NOMO-1 treated with dmso at 0.1 percent for 144 hours (cell line): ENCODE results near the gene LAG3.

Experiments
- DNase-seq: peaks from one replicate; lab custom pipeline; 2025; ENCODE audit not compliant: unreplicated experiment; lab: John Stamatoyannopoulos, UW

Gene LAG3

DNA sequence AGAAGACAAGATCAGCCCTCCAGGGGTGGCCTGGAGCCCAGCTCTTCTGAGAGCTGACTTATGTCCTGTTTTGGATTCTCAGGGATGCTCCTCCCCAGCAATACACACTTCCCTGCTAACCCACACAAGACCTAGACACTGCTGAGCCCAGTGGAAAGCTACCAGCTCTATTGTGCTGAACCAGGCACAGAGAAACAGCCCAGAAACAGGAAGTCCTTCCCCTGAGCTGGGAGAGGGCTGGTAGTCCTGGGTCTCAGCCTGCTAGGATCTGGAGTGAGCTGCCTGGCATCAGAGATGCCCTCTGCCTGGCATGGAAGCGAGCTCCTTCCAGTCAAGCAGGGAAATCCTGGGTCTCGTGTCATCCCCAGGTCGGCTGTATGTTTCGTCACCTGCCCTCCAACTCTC is 1.2 kb upstream of the LAG3 start:
- no peak for DNase-seq

- DNase-seq: no peak
These were observed 600 bp upstream of the LAG3 start for GRCh38 chr12:6771509-6772330.

DNA sequence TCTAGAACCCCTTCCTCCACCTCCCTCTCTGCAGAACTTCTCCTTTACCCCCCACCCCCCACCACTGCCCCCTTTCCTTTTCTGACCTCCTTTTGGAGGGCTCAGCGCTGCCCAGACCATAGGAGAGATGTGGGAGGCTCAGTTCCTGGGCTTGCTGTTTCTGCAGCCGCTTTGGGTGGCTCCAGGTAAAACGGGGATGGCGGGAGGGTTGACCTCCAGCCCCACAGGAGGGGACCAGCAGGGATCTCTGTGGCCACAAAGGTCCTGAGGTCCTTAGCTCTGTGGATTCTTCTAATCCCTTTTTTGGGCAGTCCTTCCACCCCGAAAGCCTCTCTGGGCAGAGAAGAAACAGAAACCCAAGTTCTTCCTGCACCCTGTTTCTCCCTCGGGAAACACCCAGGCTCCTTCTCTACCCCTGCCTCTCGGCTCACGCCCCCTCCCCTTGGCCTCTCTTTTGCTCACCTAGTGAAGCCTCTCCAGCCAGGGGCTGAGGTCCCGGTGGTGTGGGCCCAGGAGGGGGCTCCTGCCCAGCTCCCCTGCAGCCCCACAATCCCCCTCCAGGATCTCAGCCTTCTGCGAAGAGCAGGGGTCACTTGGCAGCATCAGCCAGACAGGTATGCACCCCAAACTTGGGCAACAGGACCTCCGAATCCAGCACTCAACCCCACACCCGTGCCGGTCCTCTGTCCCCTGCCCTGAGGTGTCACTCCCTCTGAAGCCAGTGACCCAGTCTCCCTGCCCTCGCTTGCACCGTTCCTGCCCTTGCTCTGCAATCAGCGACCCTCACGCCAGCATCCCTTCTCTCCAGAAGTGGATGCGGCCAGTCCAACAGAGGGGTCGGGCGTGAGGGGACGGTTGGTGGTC is 638 bp downstream of the LAG3 start:
- no peak for DNase-seq

- DNase-seq: no peak
These were observed 1.5 kb downstream of the LAG3 start for GRCh38 chr12:6773590-6774351.

DNA sequence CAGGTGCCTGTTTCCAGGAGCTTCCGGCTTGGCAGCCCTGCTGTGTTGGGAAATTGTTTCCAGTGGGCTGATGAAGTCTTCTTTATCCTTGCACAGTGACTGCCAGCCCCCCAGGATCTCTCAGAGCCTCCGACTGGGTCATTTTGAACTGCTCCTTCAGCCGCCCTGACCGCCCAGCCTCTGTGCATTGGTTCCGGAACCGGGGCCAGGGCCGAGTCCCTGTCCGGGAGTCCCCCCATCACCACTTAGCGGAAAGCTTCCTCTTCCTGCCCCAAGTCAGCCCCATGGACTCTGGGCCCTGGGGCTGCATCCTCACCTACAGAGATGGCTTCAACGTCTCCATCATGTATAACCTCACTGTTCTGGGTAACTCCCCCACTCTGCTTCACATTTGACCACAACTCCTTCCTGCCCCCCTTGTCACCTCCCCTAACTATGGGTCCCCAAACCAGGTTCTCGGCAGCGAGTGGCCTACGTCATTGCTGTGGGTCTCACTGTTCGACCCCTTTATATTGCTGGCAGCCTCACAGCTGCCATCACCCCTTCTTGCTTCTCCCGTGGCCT is 2.3 kb downstream of the LAG3 start:
- no peak for DNase-seq

GRCh38 chr12:6775185-6776174 is 3.2 kb downstream of the LAG3 start:
- DNase-seq: no peak

- DNase-seq: no peak
These were observed 5.1 kb downstream of the LAG3 start for GRCh38 chr12:6777386-6777785.

GRCh38 chr12:6778217-6778573 is 5.9 kb downstream of the LAG3 start:
- no peak for DNase-seq

DNA sequence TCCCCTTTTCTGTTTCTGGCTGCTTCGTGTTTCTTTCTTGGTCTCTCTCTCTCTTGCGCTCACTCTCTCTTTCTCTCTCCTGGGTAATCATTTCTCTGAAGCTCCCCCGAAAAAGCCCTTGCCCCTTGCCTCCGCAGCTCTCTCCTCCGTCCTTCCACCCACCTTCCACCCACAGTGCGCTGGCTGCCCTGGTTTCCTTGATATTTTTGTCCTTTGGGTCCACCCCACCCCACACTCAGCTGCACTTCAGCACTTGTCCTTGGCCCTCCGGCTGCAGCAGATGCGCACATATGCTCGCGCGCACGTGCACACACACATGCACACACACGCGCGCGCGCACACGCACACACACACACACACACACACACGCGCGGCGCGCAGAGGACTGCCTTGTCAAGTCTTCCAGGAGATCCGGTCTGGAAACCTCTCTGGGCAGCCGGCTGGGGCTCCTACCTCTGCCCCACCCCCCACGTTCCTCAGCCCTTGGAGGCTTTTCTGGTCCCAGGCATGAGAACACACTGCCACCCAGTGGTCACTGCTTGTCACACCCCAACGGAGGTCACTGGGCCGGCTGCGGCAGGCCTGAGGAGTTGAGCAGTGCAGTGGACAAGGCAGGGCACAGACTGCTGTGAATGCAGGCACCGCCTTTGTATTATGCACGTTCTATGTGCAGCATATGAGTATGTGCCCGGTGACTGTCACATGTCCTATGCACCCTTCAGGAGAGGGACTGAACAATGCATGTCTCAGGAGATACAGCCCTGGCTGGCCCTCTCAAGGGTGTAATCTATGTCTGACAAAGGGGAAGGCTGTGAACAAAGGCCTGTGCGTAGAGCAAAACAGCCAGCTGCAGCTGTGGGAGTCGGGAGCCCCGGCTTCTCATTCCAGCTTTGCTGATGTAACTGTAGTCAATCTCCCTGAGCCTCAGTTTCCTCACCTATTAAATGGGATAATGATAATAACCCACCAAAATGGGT is 6.5 kb downstream of the LAG3 start:
- peak; percentile 84 for DNase-seq

DNA sequence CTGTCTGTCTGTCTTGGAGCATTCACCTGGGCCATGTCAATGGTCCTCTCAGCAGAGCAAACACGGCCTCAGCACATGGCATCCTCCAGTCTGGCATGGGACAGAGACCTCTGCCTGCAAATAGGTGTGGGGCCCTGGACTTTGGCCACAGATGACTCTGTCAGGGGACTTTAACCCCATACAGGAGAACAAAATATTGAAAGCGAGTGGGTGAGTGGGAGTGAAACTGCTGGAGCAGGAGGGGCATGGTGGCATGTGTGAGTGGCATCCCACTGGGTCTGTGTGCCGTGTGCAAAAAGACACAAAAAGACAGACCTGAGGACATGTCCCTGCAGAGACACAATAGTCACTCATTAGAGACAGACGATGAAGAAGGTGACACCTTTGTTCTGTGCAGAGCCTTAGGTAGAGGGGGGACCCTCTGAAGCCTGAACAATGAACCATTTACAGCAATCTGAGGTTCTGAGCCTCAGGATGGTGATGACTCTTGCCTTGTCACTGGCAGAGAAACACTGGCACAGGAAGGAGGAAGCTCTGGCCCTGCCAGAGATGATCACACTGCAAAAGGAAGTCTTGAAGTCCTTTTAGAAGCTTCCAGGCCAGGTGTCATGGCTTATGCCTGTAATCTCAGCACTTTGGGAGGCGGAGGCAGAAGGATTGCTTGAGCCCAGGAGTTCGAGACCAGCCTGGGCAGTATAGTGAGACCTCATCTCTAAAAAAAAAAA is 7.5 kb downstream of the LAG3 start:
- DNase-seq: no peak

DNA sequence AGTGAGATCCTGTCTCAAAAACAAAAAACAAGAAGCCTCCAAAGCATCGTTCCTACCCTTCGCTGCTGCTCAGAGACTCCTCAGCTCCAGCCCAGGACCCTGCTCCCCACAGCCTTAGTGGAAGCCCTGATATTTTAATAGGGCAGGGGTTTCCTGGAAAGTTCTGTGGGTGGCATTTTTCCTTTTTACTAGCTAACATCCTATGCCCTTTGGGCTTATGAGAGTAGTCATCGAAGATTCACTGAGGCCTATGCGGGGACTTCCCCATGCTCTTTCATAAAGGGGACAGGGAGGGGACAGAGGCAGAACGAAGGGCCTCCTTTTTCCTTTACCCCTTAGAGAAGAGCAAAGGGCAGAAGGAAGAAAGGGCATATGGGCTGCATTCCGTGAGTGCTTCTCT is 8.3 kb downstream of the LAG3 start:
- no peak for DNase-seq

DNA sequence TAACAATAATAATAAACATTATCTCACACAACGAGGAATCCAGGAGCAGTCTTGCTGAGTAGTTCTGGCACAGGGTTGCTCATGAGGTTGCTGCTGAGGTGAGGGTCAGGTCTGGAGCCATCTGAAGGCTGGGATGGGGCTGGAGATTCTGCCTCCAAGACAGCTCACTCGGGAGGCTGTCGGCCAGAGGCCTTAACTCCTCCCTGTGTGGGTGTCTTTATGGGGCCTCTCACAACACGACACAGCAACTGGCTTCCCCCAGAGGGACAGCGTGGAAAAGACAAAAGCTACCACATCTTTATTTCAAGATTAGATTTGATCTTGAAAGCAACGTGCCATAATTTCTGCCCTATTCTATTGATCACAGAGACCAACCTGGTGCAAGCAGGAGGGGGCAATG is 9.8 kb downstream of the LAG3 start:
- DNase-seq: no peak

GRCh38 chr12:6782850-6783566 is 10.7 kb downstream of the LAG3 start:
- DNase-seq: no peak

DNA sequence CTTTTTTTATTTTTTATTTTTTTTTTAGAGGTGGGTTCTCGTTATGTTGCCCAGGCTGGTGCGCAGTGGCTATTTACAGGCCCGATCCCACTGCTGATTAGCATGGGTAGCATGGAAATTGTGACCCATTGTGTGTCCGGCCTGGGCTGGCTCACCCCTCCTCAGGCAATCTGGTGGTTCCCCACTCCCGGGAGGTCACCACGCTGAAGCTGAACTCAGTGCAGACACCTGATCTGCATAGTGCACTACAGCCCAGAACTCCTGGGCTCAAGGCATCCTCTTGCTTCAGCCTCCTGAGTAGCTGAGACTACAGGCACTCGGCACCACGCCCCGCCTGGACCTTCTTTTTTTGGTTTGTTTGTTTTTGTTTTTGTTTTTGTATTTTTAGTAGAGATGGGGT is 11.5 kb downstream of the LAG3 start:
- no peak for DNase-seq

GRCh38 chr12:6784296-6784695 is 12.0 kb downstream of the LAG3 start:
- DNase-seq: no peak

DNA sequence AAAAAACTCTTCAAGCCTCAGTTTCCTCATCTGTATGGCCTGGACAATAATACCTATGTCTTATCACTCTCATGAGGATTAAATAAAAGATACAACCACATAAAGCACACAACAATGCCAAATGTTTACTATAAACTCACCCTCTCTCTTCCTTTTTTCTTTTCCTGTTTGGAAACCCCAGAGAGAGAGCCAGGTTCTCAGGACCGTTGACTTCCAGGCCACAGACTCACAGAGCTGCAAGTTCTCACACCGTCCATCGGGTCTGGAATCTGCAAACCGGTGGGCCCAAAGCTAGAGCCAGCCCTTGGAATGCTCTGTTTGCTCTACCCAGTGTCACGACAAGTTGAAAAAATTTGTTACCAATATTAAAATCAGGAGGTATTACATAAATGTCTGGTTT is 12.4 kb downstream of the LAG3 start:
- no peak for DNase-seq

DNA sequence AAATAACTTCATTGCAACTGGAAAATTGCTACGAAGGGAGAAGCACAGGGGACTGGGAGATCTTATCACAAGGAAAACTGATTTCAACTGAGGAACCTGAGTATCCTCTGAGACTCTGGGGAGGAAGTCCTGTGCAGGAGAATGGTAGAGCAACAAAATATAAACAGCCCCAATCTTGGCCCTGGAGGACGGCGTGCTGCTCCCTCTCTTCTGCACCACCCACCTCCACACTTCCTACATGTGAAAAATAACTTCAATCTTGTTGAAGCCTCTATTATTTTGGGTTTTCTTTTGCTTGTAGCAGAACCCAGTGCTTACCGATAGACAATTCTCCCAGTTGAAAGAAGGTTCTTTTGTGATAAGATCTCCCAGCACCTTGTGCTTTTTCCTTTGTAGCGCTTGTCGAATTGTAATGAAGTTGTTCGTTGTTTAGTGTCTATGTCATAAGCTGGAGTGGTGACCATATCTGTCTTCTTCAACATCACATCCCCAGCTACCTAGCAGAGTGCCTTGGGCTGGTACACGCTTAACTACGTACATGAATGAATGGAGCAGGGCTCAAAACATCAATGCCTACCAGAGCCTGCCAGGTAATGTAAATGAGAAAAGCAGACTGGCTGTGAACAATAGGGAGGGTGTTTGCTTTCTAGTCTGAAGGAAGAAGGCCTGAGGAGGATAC is 14.2 kb downstream of the LAG3 start:
- no peak for DNase-seq
